GM12892 (cell line): ENCODE results near the gene ARHGAP22.

Experiments
- POLR2A ChIP-seq: IDR thresholded peaks from 2 replicates; pipeline ENCODE4 v1.6.1; 2011; ENCODE audit warnings: low read depth, low read length, control low read depth
- POLR2AphosphoS5 ChIP-seq: IDR thresholded peaks from 2 replicates; pipeline ENCODE4 v1.6.1; 2011; ENCODE audit warnings: low read depth, low read length, control low read depth

- no peak for TF ChIP-seq POLR2A
- no peak for TF ChIP-seq POLR2AphosphoS5
These were observed 36.3 kb downstream of the ARHGAP22 start for GRCh38 chr10:48568546-48568945.
